ENCODE data around the gene CALHM5. TPM values are rescaled to one million over a fixed set of nuclear protein-coding genes. Genes with fewer than 3 reads are reported as not detected.

CALHM5 gene
- total and polyA plus RNA-seq, 9 of the 15 experiments (the other 6 are each of a cell fraction or from before 2014, with no cell fraction given): under 0.01 to 0.05 (median 0.02) TPM; not detected in 2

- DNase-seq (ENCODE audit: extremely low read depth in 1 of 4, low spot score in 3 of 4) (no peak), FAIRE-seq (no peak), ATAC-seq (no peak)
- H3K9ac ChIP-seq (ENCODE audit: insufficient read depth in 1 of 2, low read depth in 2 of 2, low read length in 2 of 2): no peak overlapping the region
- H3K27me3 ChIP-seq (ENCODE audit: control insufficient read depth in 2 of 2, insufficient read depth in 2 of 2, low read length in 2 of 2): peaks cover 0 to under 1% of the 10 kb centered on the region in 2 experiments; a peak in 2 of 5 replicates
- no peak overlapping the region for H3K4me3 ChIP-seq
- no peaks in the 10 kb centered on the region for H3K79me2 ChIP-seq (ENCODE audit: control insufficient read depth, insufficient read depth, low read length)
- no peaks in the 10 kb centered on the region for H3K9me3 ChIP-seq (replicated peaks; ENCODE audit: control insufficient read depth, insufficient read depth, low read depth, low read length)
- CTCF ChIA-PET (ENCODE audit: low intra/inter-chr PET ratio): interaction anchor here (0.7 kb wide), 1 partner anchor 8 kb away, joined by 3 read pairs; no protein-coding TSS in a partner anchor
- no peaks in the 10 kb centered on the region for H4K20me1 ChIP-seq (replicated peaks; ENCODE audit: control insufficient read depth, insufficient read depth, low read length)
- intact Hi-C loops (cut with micrococcal nuclease) (no loop called here), in situ Hi-C loops (cut with MboI) (no loop called here)
- POLR2A ChIA-PET: interaction anchor here (1.0 to 1.3 kb wide), 2 partner anchors 9 to 12 kb away, joined by 3 to 4 read pairs; partner anchors contain the start of gene CALHM5
- no peak overlapping the region for H3K27ac ChIP-seq (ENCODE audit: extremely low read depth, low read depth, low read length)
- WGBS (ENCODE audit: insufficient coverage, low coverage, missing lambda C conversion rate): 7% methylated on average over 2 of the region's 2 CpGs
- H3K36me3 ChIP-seq (ENCODE audit: control insufficient read depth, insufficient read depth, low read length): no peaks in the 10 kb centered on the region
- H3K4me2 ChIP-seq (ENCODE audit: insufficient read depth, low read length): no peak overlapping the region
- H3K9me1 ChIP-seq (ENCODE audit: control insufficient read depth, insufficient read depth, low read length): no peaks in the 10 kb centered on the region
- H3K4me1 ChIP-seq (replicated peaks in 1 of 2; ENCODE audit: control insufficient read depth in 2 of 2, insufficient read depth in 2 of 2, low read length in 2 of 2): peaks cover 0 to 2% of the 10 kb centered on the region in 2 experiments; a peak in 1 of 5 replicates
- H2AFZ ChIP-seq (ENCODE audit: low read depth, low read length): 0 out of 2 replicates have a peak overlapping the region, but pooled peaks have one; percentile 12
- no TSS peak for BruUV-seq (replicated peaks)
- TF ChIP-seq PREB (CRISPR knock-in tag; IDR thresholded peaks at IDR 0.05): no peak
- TF ChIP-seq ADNP (tag; IDR thresholded peaks at IDR 0.05): no peak
- TF ChIP-seq MAX (CRISPR knock-in tag; IDR thresholded peaks at IDR 0.05): no peak
- TF ChIP-seq SOX6 (IDR thresholded peaks at IDR 0.05): no peak
- TF ChIP-seq ZBTB1 (CRISPR knock-in tag; IDR thresholded peaks at IDR 0.05; ENCODE audit: borderline replicate concordance, low read depth): no peak
- no peak for TF ChIP-seq ZNF75A (CRISPR knock-in tag; IDR thresholded peaks at IDR 0.05)
- TF ChIP-seq ZSCAN32 (CRISPR knock-in tag; IDR thresholded peaks at IDR 0.05): no peak
- TF ChIP-seq, protein P1, sequence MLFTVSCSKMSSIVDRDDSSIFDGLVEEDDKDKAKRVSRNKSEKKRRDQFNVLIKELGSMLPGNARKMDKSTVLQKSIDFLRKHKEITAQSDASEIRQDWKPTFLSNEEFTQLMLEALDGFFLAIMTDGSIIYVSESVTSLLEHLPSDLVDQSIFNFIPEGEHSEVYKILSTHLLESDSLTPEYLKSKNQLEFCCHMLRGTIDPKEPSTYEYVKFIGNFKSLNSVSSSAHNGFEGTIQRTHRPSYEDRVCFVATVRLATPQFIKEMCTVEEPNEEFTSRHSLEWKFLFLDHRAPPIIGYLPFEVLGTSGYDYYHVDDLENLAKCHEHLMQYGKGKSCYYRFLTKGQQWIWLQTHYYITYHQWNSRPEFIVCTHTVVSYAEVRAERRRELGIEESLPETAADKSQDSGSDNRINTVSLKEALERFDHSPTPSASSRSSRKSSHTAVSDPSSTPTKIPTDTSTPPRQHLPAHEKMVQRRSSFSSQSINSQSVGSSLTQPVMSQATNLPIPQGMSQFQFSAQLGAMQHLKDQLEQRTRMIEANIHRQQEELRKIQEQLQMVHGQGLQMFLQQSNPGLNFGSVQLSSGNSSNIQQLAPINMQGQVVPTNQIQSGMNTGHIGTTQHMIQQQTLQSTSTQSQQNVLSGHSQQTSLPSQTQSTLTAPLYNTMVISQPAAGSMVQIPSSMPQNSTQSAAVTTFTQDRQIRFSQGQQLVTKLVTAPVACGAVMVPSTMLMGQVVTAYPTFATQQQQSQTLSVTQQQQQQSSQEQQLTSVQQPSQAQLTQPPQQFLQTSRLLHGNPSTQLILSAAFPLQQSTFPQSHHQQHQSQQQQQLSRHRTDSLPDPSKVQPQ (CRISPR knock-in tag; IDR thresholded peaks at IDR 0.05; ENCODE audit: borderline replicate concordance): no peak
- TF ChIP-seq, protein P2, sequence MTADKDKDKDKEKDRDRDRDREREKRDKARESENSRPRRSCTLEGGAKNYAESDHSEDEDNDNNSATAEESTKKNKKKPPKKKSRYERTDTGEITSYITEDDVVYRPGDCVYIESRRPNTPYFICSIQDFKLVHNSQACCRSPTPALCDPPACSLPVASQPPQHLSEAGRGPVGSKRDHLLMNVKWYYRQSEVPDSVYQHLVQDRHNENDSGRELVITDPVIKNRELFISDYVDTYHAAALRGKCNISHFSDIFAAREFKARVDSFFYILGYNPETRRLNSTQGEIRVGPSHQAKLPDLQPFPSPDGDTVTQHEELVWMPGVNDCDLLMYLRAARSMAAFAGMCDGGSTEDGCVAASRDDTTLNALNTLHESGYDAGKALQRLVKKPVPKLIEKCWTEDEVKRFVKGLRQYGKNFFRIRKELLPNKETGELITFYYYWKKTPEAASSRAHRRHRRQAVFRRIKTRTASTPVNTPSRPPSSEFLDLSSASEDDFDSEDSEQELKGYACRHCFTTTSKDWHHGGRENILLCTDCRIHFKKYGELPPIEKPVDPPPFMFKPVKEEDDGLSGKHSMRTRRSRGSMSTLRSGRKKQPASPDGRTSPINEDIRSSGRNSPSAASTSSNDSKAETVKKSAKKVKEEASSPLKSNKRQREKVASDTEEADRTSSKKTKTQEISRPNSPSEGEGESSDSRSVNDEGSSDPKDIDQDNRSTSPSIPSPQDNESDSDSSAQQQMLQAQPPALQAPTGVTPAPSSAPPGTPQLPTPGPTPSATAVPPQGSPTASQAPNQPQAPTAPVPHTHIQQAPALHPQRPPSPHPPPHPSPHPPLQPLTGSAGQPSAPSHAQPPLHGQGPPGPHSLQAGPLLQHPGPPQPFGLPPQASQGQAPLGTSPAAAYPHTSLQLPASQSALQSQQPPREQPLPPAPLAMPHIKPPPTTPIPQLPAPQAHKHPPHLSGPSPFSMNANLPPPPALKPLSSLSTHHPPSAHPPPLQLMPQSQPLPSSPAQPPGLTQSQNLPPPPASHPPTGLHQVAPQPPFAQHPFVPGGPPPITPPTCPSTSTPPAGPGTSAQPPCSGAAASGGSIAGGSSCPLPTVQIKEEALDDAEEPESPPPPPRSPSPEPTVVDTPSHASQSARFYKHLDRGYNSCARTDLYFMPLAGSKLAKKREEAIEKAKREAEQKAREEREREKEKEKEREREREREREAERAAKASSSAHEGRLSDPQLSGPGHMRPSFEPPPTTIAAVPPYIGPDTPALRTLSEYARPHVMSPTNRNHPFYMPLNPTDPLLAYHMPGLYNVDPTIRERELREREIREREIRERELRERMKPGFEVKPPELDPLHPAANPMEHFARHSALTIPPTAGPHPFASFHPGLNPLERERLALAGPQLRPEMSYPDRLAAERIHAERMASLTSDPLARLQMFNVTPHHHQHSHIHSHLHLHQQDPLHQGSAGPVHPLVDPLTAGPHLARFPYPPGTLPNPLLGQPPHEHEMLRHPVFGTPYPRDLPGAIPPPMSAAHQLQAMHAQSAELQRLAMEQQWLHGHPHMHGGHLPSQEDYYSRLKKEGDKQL (CRISPR knock-in tag; IDR thresholded peaks at IDR 0.05; ENCODE audit: borderline replicate concordance): no peak
- no peak for TF ChIP-seq SLC30A9 (CRISPR knock-in tag; IDR thresholded peaks at IDR 0.05)
These were observed 12.8 kb downstream of the CALHM5 start for GRCh38 chr6:116524236-116524635.
